ENCODE measurements around the gene GRM8.

- no peak for TF ChIP-seq YY1 (IDR thresholded peaks at IDR 0.05; ENCODE audit: insufficient read depth, insufficient read length)
- no peak for TF ChIP-seq ZNF274 (IDR thresholded peaks at IDR 0.05; ENCODE audit: low read depth, low read length)
These were observed 31.0 kb downstream of the GRM8 start for GRCh38 chr7:127221731-127222130.
